Fibroblast of lung (primary cell): ENCODE data around the gene FAM184B. TPM values are rescaled to one million over a fixed set of nuclear protein-coding genes. Genes with fewer than 3 reads are reported as not detected.

Experiments
- DNase-seq, 2 donors: peaks; one replicate each; pipeline versions ENCODE4 v3.0.0 to v3.0.0-alpha.2; 2010; ENCODE audit warnings: low read depth in 2 of 2
- H2AFZ ChIP-seq: 2 replicates; pipeline ENCODE4 v1.5.1; 2012; ENCODE audit warnings: low read length, control low read depth, inconsistent platforms
- H3K27ac ChIP-seq: 2 replicates; pipeline ENCODE4 v1.5.1; 2011; ENCODE audit warnings: low read length, control low read depth; ENCODE audit not compliant: insufficient read depth
- H3K27me3 ChIP-seq: 2 replicates; pipeline ENCODE4 v1.5.1; 2011; ENCODE audit warnings: mild to moderate bottlenecking, low read length; ENCODE audit not compliant: control insufficient read depth, insufficient read depth
- H3K36me3 ChIP-seq: 2 replicates; pipeline ENCODE4 v1.5.1; 2011; ENCODE audit warnings: low read length; ENCODE audit not compliant: control insufficient read depth, insufficient read depth
- H3K4me1 ChIP-seq: 2 replicates; pipeline ENCODE4 v1.5.1; 2011; ENCODE audit warnings: low read length; ENCODE audit not compliant: control insufficient read depth, insufficient read depth; ENCODE audit errors: extremely low read depth
- H3K4me2 ChIP-seq: 2 replicates; pipeline ENCODE4 v1.5.1; 2011; ENCODE audit warnings: low read length, control low read depth; ENCODE audit not compliant: insufficient read depth; ENCODE audit errors: extremely low read depth
- H3K4me3 ChIP-seq, 4 experiments: fragments of 200-600 bp in 1 of 4; sonication (generic) in 1 of 4; replicated peaks in 1 of 4; 2 replicates each; pipeline ENCODE4 v1.5.1; 2011 to 2016; ENCODE audit warnings: low read length in 4 of 4, low read depth in 3 of 4, mild to moderate bottlenecking in 3 of 4, control low read depth in 2 of 4, inconsistent platforms in 1 of 4, mixed read lengths in 1 of 4; ENCODE audit not compliant: insufficient read depth in 1 of 4; ENCODE audit errors: control extremely low read depth in 1 of 4
- H3K79me2 ChIP-seq: 2 replicates; pipeline ENCODE4 v1.5.1; 2012; ENCODE audit warnings: mild to moderate bottlenecking, low read length, inconsistent platforms; ENCODE audit not compliant: control insufficient read depth, insufficient read depth
- H3K9ac ChIP-seq: 2 replicates; pipeline ENCODE4 v1.5.1; 2011; ENCODE audit warnings: mild to moderate bottlenecking, low read length, control low read depth; ENCODE audit not compliant: insufficient read depth
- H3K9me3 ChIP-seq: 2 replicates; pipeline ENCODE4 v1.5.1; 2012; ENCODE audit warnings: low read depth, low read length; ENCODE audit not compliant: control insufficient read depth, insufficient read depth
- H4K20me1 ChIP-seq: 2 replicates; pipeline ENCODE4 v1.5.1; 2011; ENCODE audit warnings: low read length; ENCODE audit not compliant: control insufficient read depth, insufficient read depth; ENCODE audit errors: extremely low read depth
- CTCF ChIP-seq, 2 donors: IDR thresholded peaks in 1 of 2; conservative IDR thresholded peaks in 1 of 2; 1 replicate in 1 of 2; 2 replicates in 1 of 2; pipeline ENCODE4 v1.5.1; 2011 to 2012; ENCODE audit warnings: low read length in 2 of 2, control low read depth in 1 of 2, inconsistent platforms in 1 of 2, low read depth in 1 of 2, mild to moderate bottlenecking in 1 of 2
- EZH2 ChIP-seq: IDR thresholded peaks from 2 replicates; pipeline ENCODE4 v1.5.1; 2012; ENCODE audit warnings: low read length, control low read depth, mild to moderate bottlenecking; ENCODE audit errors: missing control alignments
- polyA plus RNA-seq, 2 donors: library from polyadenylated mRNA; depleted of rRNA in 1 of 2; stranded (reverse) in 1 of 2; unstranded in 1 of 2; fragments of >200 nt; gene quantifications; 2 replicates each; pipeline ENCODE4 v1.2.1, GENCODE V29; 2011 to 2012; ENCODE audit warnings: missing spikeins in 1 of 2
- total RNA-seq: library from RNA; depleted of rRNA; stranded (reverse); fragments of >200 nt; gene quantifications from 2 replicates; pipeline ENCODE4 v1.2.1, GENCODE V29; 2014

FAM184B gene
- total and polyA plus RNA-seq, 2 donors (not counting 1 experiment from before 2014, with no cell fraction given): not detected

- DNase-seq: no peak
- no peak overlapping the region for H3K9ac ChIP-seq
- no peaks in the 10 kb centered on the region for H3K4me1 ChIP-seq
- no peaks in the 10 kb centered on the region for H3K9me3 ChIP-seq
- no peak overlapping the region for H3K4me3 ChIP-seq
- H3K27ac ChIP-seq: no peak overlapping the region
- no peak overlapping the region for H2AFZ ChIP-seq
- H3K4me2 ChIP-seq: no peak overlapping the region
- no peaks in the 10 kb centered on the region for H3K36me3 ChIP-seq
- no peaks in the 10 kb centered on the region for H3K27me3 ChIP-seq
- TF ChIP-seq EZH2: no peak
- no peak for TF ChIP-seq CTCF (conservative IDR thresholded peaks at IDR 0.05 in 1 of 2, IDR thresholded peaks at IDR 0.05 in 1 of 2; ENCODE audit: low read depth in 1 of 2, low read length in 2 of 2)
- no peaks in the 10 kb centered on the region for H3K79me2 ChIP-seq
- no peaks in the 10 kb centered on the region for H4K20me1 ChIP-seq
Measured at GRCh38 chr4:17766826-17767458, 14.5 kb downstream of the FAM184B start.

DNA sequence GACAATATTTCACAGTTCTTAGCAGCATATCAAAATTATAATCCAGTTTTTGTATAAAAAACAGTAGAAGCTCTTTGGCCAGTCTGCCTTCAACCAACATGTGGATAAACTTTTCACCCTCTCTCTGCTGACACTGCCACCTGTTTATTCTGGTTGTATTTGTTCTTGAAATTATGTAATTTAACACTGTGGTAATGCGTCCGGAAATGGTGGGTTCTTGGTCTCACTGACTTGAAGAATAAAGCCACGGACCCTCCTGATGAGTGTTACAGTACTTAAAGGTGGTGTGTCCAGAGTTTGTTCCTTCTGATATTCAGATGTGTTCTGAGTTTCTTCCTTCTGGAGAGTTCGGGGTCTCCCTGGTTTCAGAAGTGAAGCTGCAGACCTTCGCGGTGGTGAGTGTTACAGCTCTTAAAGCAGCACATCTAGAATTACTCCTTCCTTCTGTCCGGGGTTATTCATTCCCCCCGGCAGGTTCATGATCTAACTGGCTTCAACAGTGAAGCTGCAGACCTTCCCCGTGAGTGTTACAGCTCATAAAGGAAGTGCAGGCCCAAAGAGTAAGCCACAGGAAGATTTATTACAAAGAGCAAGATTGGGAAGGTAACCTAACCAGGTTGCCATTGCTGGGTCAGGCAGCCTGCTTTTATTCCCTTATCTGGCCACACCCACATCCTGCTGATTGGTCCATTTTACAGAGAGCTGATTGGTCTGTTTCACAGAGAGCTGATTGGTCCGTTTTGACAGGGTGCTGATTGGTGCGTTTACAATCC is 15.7 kb downstream of the FAM184B start:
- H3K27me3 ChIP-seq: no peaks in the 10 kb centered on the region
- no peak overlapping the region for H3K4me3 ChIP-seq
- H3K27ac ChIP-seq: no peak overlapping the region
- H4K20me1 ChIP-seq: no peaks in the 10 kb centered on the region
- no peak for DNase-seq
- H2AFZ ChIP-seq: no peak overlapping the region
- no peaks in the 10 kb centered on the region for H3K79me2 ChIP-seq
- H3K36me3 ChIP-seq: no peaks in the 10 kb centered on the region
- no peaks in the 10 kb centered on the region for H3K4me1 ChIP-seq
- no peaks in the 10 kb centered on the region for H3K9me3 ChIP-seq
- no peak overlapping the region for H3K9ac ChIP-seq
- no peak overlapping the region for H3K4me2 ChIP-seq
- TF ChIP-seq EZH2: no peak
- no peak for TF ChIP-seq CTCF (conservative IDR thresholded peaks at IDR 0.05 in 1 of 2, IDR thresholded peaks at IDR 0.05 in 1 of 2; ENCODE audit: low read depth in 1 of 2, low read length in 2 of 2)

- H3K9me3 ChIP-seq: no peaks in the 10 kb centered on the region
- DNase-seq: no peak
- no peaks in the 10 kb centered on the region for H3K27me3 ChIP-seq
- H3K4me3 ChIP-seq: no peak overlapping the region
- no peaks in the 10 kb centered on the region for H3K4me1 ChIP-seq
- H3K9ac ChIP-seq: no peak overlapping the region
- no peak overlapping the region for H2AFZ ChIP-seq
- H3K79me2 ChIP-seq: no peaks in the 10 kb centered on the region
- TF ChIP-seq CTCF (conservative IDR thresholded peaks at IDR 0.05 in 1 of 2, IDR thresholded peaks at IDR 0.05 in 1 of 2; ENCODE audit: low read depth in 1 of 2, low read length in 2 of 2): no peak
- H4K20me1 ChIP-seq: no peaks in the 10 kb centered on the region
- H3K27ac ChIP-seq: no peak overlapping the region
- H3K4me2 ChIP-seq: no peak overlapping the region
- H3K36me3 ChIP-seq: no peaks in the 10 kb centered on the region
Measured at GRCh38 chr4:17763931-17764330, 17.5 kb downstream of the FAM184B start.
